Sigmoid colon (tissue), 4 donors: ENCODE measurements around the gene TJP2.

ENCODE experiments used
- CTCF ChIP-seq, 4 experiments: fragments of 450-650 bp in 3 of 4; fragments of 200-600 bp in 1 of 4; IDR thresholded peaks; one replicate each; pipeline ENCODE4 v1.5.1; 2016 to 2019; ENCODE audit warnings: antibody characterized with exemption in 4 of 4, mild to moderate bottlenecking in 3 of 4, moderate library complexity in 2 of 4
- POLR2A ChIP-seq, 2 donors: fragments of 450-650 bp; IDR thresholded peaks; one replicate each; pipeline ENCODE4 v1.6.1; 2016; ENCODE audit warnings: antibody characterized with exemption in 2 of 2, mild to moderate bottlenecking in 2 of 2, moderate library complexity in 2 of 2
- POLR2AphosphoS5 ChIP-seq, 4 donors: sonication (generic); formaldehyde crosslinking; IDR thresholded peaks; one replicate each; pipeline ENCODE4 v1.6.1; 2017; ENCODE audit warnings: antibody characterized with exemption in 4 of 4

- no peak for TF ChIP-seq CTCF (IDR thresholded peaks at IDR 0.05)
- TF ChIP-seq POLR2A (IDR thresholded peaks at IDR 0.05) = no peak
- no peak for TF ChIP-seq POLR2AphosphoS5 (IDR thresholded peaks at IDR 0.05)
Measured at GRCh38 chr9:69130456-69131441, 43.3 kb upstream of the TJP2 start.
